Muscle of back (tissue), 11 donors: ENCODE measurements around the gene CPT2. TPM values are rescaled to one million over a fixed set of nuclear protein-coding genes. Genes with fewer than 3 reads are reported as not detected.
"Not testable (repeated sequence)": the region's sequence is repeated elsewhere in the genome, so short reads cannot be mapped to it uniquely, and the experiment has no call there.

Experiments used
- DNase-seq, 3 donors: peaks; one replicate each; pipeline versions ENCODE4 v3.0.0 to v3.0.0-alpha.2; 2013
- polyA plus RNA-seq, 10 donors: library from polyadenylated mRNA; unstranded; fragments of 120-200 nt; gene quantifications; one replicate each; pipeline ENCODE4 v1.2.1, GENCODE V29; 2013; ENCODE audit not compliant: insufficient read length in 10 of 10

The CPT2 gene
- polyA plus RNA-seq, 10 donors, result 10.6 to 12.9 (median 11.7) TPM

- DNase-seq, result no peak
These were observed 16.4 kb upstream of the CPT2 start for GRCh38 chr1:53180226-53180625.

DNA sequence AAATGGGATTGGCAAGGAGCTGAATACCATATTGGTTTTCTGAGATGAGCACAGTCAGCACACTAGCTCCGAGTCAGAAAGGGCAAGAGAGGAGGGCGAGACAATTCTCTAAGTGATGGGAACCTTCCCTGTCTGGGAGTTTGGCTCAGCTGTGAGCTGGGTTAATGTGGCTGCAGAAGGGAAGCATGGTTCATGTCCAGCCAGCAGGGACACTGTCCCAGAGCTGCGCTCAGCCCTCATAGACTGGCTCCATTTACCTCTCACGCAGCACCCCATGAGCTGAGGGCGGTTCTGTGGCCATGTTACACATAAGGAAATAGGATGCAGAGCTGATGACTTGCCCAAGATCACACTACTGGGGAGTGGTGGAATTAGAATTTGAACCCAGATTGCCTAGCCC is 15.7 kb upstream of the CPT2 start:
- DNase-seq, result no peak

GRCh38 chr1:53182111-53182593 is 14.5 kb upstream of the CPT2 start:
- DNase-seq, result peak; percentile 69 to 85 (median 81)

GRCh38 chr1:53182716-53183094 is 13.9 kb upstream of the CPT2 start:
- no peak for DNase-seq

DNA sequence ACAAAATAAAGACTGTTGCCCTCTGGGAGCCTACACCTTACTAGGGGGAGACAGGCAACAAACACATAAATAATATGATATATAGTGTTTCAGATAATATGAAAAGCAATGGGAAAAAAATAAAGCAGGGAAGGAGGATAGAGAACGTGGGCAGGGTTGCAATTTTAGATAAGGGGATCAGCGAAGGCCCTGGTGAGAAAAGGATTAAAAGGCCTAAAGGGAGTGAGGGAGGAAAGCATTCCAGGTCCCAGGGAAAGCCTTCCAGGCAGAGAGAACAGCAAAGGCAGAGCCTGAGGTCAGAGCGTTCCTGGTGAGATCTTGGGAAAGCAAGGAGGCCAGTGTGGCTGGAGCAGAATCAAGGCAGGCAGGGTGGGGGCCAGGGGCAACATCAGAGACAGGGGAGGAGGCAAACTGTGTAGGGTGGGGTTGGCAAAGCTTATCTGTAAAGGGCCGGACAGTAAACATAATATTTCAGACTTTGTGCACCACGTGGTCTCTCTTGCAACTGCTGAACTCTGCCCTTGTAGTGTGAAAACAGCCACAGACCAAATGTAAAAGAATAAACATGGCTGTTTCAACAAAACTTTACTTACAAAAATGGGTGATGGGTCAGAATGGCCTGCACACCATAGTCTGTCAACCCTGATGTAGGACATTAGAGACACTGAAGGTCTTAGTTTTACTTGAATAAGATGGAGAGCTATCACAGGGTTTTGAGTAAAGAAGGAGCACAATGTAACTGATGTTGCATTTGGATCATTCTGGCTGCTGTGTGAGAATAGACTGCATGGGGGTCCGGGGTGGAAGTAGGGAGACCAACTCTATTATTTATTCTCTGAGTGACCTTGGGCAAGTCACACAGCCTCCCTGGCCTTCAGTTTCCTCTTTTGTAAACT is 13.3 kb upstream of the CPT2 start:
- DNase-seq, result peak in 1 of 3 donors; percentile 26

- DNase-seq, result not testable (repeated sequence)
These were observed 10.7 kb upstream of the CPT2 start for GRCh38 chr1:53185955-53186297.

- DNase-seq, result no peak
These were observed 10.1 kb upstream of the CPT2 start for GRCh38 chr1:53186533-53186932.

- DNase-seq, result no peak
These were observed 9.2 kb upstream of the CPT2 start for GRCh38 chr1:53187401-53187800.

DNA sequence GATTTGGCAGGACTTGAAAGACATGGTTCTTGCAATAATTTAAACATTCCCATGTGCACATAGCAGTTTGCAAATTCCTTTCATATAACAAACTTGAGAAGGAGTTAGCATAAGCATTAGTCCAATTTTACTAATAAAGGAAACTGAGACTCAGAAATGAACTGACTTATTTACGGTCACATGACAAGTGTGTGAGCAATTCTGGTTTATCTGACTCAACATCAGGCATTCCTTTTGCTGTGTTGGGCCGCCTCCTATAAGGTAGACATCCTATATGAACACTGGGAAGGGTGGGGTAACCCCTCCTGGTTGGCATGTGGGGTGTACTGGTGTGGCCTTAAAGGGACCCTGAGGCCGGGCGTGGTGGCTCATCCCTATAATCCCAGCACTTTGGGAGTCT is 8.5 kb upstream of the CPT2 start:
- DNase-seq, result no peak

DNA sequence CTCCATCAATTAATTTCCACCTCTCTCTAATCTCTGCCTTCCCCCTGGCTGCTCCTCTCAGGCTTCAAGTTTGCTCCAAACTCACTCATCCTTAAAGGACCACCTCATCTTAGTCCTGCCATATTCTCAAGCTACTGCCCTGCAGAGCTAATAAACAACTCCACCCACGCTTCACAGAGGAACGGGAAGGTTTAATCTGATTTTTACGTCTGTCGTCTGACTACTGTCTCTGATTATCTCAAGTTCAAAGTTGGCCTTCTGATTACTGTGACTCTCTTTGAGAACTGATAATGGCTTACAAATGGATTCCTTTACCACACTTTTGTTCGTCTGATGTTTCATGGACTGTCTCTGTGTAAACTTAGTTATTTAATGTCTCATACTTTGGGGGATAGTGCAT is 7.6 kb upstream of the CPT2 start:
- no peak for DNase-seq

DNA sequence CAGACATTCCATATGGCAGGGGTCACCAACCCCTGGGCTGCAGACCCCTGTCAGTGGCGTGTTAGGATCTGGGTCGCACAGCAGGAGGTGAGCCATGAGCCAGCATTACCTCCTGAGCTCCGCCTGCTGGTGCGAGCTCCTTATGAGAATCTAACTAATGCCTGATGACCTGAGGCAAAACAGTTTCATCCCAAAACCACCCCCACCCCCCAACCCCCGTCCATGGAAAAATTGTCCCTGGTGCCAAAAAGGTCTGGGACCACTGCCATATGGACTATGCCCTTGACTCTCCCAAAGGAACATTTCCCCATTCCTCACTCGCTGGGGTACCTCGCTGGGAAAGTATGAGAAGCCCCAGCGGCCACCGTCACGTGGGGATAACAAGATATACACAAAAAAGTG is 6.4 kb upstream of the CPT2 start:
- DNase-seq, result no peak

DNA sequence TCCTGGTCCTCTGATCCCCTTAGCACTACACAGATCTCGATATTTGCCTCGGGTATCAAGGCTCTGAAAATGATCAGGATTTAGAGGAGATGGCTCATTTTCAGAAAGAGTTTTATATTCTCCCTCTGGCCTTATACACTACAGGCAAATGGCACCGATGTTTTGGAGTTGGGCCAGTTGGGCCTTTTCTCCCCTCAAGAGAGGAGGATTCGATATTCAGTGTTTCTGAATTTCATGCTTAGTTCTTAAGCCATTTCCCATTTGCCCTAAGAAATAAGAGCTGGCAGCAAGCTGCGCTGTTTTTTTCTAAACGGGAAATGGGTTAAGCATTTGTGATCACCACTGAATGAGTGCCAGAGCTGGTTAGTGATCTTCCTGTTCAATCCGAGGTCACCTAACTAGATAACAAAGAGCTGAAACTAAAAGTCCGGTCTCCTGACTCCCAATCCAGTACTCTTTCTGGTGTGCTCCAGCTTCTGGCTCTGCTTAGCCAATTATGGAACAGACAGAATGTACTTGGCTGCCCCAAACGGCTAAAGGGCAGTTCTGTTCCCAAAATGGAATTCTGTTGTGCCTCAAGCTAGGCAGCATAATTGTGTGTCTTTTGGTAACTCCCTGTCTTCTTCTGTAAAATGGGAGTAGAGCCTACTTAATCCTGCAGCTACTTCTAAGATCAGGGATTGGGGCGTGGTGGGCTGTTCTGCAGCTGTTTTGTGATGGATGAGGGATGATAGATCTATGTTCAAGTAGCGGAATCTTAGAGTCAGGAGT is 1.2 kb upstream of the CPT2 start:
- DNase-seq, result no peak

GRCh38 chr1:53196017-53196484 is 573 bp upstream of the CPT2 start:
- DNase-seq, result no peak

DNA sequence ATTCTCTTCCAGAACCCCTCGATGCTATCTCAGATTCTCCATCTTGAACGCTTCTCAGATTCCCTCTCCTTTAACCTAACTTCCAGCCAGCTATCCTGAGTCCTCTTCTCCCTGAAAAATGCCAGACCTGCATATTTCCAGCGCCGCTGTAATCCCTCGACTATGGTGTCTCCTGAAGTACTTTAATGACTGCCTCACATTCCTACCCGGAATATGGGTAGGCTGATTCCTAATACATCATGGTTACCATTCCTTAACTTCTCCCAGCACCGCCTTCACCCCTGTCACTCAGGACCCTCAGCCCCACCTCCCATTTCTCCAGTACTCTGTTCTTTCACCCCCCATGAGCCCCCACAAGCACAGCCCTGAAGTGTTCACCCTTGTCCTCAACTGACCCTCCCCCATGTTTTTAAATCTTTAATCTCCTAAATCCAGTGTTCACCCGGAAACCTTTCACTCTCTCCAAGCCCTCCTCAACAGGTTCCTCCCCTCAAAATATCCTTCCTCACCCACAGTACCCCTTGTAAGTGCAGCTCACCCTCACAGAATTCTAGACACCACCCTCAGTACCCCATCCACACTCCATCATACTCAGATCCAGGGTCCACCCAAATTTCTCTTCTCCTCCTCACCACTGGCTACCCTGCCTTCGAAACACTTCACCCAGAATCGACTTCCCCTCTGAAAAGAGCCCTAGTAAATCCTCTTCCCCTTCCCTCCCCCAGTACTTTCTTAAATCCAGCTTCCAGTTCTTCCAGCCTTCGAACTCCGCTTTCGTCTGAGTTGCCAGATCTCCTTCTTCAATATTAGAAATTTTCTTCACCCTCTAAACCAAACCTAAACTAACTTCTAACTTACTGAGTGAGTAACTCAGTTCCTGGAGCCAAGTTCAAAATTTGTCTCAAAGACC is 922 bp downstream of the CPT2 start:
- DNase-seq, result peak in 1 of 3 donors; percentile 69

DNA sequence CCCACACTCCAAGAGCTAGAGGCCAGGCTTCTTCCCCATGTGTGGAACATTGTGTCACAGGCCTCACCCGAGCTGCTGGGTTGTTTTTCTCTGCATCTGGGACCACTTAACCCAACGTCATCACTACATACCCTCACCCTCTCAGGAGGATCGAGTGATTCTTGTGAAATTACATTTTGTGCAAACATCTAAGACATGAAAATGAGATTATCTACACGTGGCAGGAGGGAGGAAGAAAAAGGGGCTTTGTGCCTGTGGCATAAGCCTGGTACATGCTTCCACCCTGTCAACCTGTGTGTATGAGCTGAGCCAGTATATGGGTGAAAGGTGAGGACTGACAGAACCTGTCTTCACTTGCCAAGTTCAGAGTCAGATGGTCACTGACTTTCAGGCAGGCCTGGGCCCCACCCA is 1.6 kb downstream of the CPT2 start:
- peak in 1 of 3 donors; percentile 26 for DNase-seq

GRCh38 chr1:53203466-53203865 is 6.8 kb downstream of the CPT2 start:
- no peak for DNase-seq

- DNase-seq, result not testable (repeated sequence)
These were observed 8.9 kb downstream of the CPT2 start for GRCh38 chr1:53205496-53205895.

DNA sequence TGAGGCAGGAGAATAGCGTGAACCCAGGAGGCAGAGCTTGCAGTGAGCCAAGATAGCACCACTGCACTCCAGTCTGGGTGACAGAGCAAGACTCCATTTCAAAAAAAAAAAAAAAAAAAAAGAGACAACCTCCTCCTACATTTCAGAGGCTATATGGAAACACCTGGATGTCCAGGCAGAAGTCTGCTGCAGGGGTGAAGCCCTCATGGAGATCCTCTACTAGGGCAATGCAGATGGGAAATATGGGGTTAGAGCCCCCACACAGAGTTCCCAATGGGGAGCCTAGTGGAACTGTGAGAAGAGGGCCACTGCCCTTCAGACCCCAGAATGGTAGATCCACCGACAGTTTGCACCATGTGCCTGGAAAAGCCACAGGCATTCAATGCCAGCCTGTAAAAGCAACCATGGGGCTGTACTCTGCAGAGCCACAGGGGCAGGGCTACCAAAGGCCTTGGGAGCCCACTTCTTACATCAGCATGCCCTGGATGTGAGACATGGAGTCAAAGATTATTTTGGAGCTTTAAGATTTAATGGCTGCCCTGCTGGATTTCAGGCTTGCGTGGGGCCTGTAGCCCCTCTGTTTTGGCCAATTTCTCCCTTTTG is 9.6 kb downstream of the CPT2 start:
- DNase-seq, result not testable (repeated sequence)

- DNase-seq, result no peak
These were observed 10.2 kb downstream of the CPT2 start for GRCh38 chr1:53206735-53207379.

DNA sequence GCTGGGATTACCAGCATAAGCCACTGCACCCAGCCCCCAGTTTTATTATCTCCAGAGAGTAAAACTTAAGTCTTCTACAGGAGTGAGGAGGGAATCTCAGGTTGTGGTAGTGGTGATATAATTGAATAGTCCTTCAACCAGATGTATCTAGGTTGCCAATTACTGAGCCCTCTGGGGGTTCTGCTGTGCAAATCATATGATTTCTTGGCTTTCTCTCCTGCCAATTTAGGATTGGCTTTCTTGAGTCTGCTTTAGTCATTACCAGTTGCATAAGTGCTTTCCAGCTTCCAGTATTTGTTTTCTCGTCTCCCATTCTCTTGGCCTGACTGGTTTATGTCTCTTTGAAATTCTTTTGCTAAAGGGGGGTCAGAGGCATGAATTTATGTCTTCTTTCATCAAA is 11.1 kb downstream of the CPT2 start:
- no peak for DNase-seq

- no peak for DNase-seq
These were observed 13.7 kb downstream of the CPT2 start for GRCh38 chr1:53210352-53210751.
